Heart left ventricle (tissue), 16 donors: Measurements from ENCODE around the gene IGSF5. TPM values are rescaled to one million over a fixed set of nuclear protein-coding genes. Genes with fewer than 3 reads are reported as not detected.

Experiments used
- ATAC-seq, 4 donors: fragments of 200-7000 bp; cut with Tn5 transposase; one replicate each; pipeline ENCODE4 v1.9.1; 2020 to 2022; ENCODE audit warnings: moderate library complexity in 4 of 4, mild to moderate bottlenecking in 3 of 4, moderate number of reproducible peaks in 1 of 4
- DNase-seq, 5 donors: peaks; one replicate each; pipeline ENCODE4 v3.0.0-alpha.2; 2020
- H3K27ac ChIP-seq, 12 donors: fragments of 200-600 bp; sonication (generic) in 4 of 12; one replicate each; pipeline versions ENCODE4 v1.5.0 to v1.8.0; 2016 to 2022; ENCODE audit warnings: mild to moderate bottlenecking in 2 of 12
- H3K27me3 ChIP-seq, 9 donors: fragments of 200-600 bp; sonication (generic) in 2 of 9; one replicate each; pipeline versions ENCODE4 v1.5.1 to v1.8.0; 2016 to 2022; ENCODE audit warnings: mild to moderate bottlenecking in 3 of 9
- H3K36me3 ChIP-seq, 9 donors: fragments of 200-600 bp; sonication (generic) in 2 of 9; one replicate each; pipeline versions ENCODE4 v1.5.0 to v1.8.0; 2018 to 2022; ENCODE audit warnings: mild to moderate bottlenecking in 2 of 9
- H3K4me1 ChIP-seq, 12 donors: fragments of 200-600 bp; sonication (generic) in 4 of 12; one replicate each; pipeline versions ENCODE4 v1.5.0 to v1.8.0; 2016 to 2022; ENCODE audit warnings: mild to moderate bottlenecking in 3 of 12
- H3K4me3 ChIP-seq, 12 donors: fragments of 200-600 bp; sonication (generic) in 4 of 12; one replicate each; pipeline versions ENCODE4 v1.5.0 to v1.8.0; 2017 to 2022; ENCODE audit warnings: mild to moderate bottlenecking in 9 of 12, moderate library complexity in 4 of 12
- H3K9me3 ChIP-seq, 12 donors: fragments of 200-600 bp; sonication (generic) in 4 of 12; one replicate each; pipeline versions ENCODE4 v1.5.0 to v1.8.0; 2016 to 2022; ENCODE audit warnings: mild to moderate bottlenecking in 1 of 12
- CTCF ChIP-seq, 12 donors: fragments of 200-600 bp; sonication (generic) in 4 of 12; IDR thresholded peaks; one replicate each; pipeline versions ENCODE4 v1.5.0 to v1.8.0; 2018 to 2022; ENCODE audit warnings: antibody characterized with exemption in 12 of 12, mild to moderate bottlenecking in 5 of 12
- POLR2A ChIP-seq, 2 donors: fragments of 450-650 bp; IDR thresholded peaks; one replicate each; pipeline ENCODE4 v1.6.1; 2017; ENCODE audit warnings: antibody characterized with exemption in 2 of 2, mild to moderate bottlenecking in 2 of 2, moderate library complexity in 2 of 2
- WGBS, 4 donors: extraction: QIAGEN DNeasy Blood & Tissue Kit in 2 of 4; methylation state at CpG; one replicate each; pipeline versions ENCODE4 v1.1.5 to v1.1.7; 2013 to 2018; 5-methylcytosine and 5-hydroxymethylcytosine counted together
- intact Hi-C, 10 donors: fragments of 100-400 bp; cut with DNase I; formaldehyde crosslinking; loops; one replicate each; pipeline versions ENCODE4 v1.11.1 to v1.14.2; 2022
- polyA plus RNA-seq, 2 donors: library from polyadenylated mRNA; stranded (reverse); fragments of 200-250 nt; gene quantifications; one replicate each; pipeline ENCODE4 v1.2.3, GENCODE V29; 2013
- total RNA-seq, 9 donors: library from RNA; depleted of rRNA in 2 of 9; stranded (reverse); fragments of >200 nt in 2 of 9; fragmentation: NEBNext Ultra II Directional in 3 of 9; extraction: Animal tissue kit (Norgen Biotek cat#: 25700) in 3 of 9; gene quantifications; one replicate each; pipeline versions ENCODE4 v1.1.0 to v1.2.4, GENCODE V29; 2016 to 2023
- donor health status: ischemic (EF 13 %, LVEDD 7.1; RV severe dilation, severe dysfunction).
- donor health status: healthy with polysubstance abuse.
- donor health status: DM: no; HTN: yes; CAD: no.
- donor health status: DM: no; HTN: no; CAD: no.
- donor health status: ischemic (EF 25% LVEDD 6.9; RV normal size, moderate dysfunction).
- donor health status: ischemic (EF 25% LVEDD 5.7; RV mildly dilated, moderate dysfunction).
- donor health status: healthy.
- donor health status: DM: yes; HTN: yes; CAD: no.
- donor health status: ischemic (EF 35%, LVEDD 5.7; RV mildly dilated, moderate dysfunction).
- donor health status: nonischemic (EF 11% LVEDD 7.7; RV severe dilation, severe dysfunction).
- donor health status: DM: yes; HTN: yes; CAD: no.
- donor health status: PGD.
- donor health status: ischemic (EF 29% LVEDD 5.4; RV normal size, mild dysfunction).
- donor health status: nonischemic (EF 23%, LVEDD 6.1; RV moderate dilation, normal function).

Gene IGSF5
- total and polyA plus RNA-seq, 11 donors: 0.98 to 6.4 (median 4.2) TPM

- H3K36me3 ChIP-seq: no peaks in the 10 kb centered on the region
- no peak overlapping the region for H3K4me3 ChIP-seq
- DNase-seq (no peak), ATAC-seq (no peak)
- TF ChIP-seq CTCF (IDR thresholded peaks at IDR 0.05): no peak
- TF ChIP-seq POLR2A (IDR thresholded peaks at IDR 0.05): no peak
- H3K4me1 ChIP-seq: no peaks in the 10 kb centered on the region
- intact Hi-C loops: no loop called here
- no peaks in the 10 kb centered on the region for H3K27me3 ChIP-seq
- H3K9me3 ChIP-seq: peaks cover 0 to 7% (median 0%) of the 10 kb centered on the region in 12 donors
- WGBS, 4 donors: 33 to 87% (median 84%) methylated on average over 1 of the region's 1 CpG
- H3K27ac ChIP-seq: no peak overlapping the region
These were observed 80.3 kb downstream of the IGSF5 start for GRCh38 chr21:39825250-39825649.

GRCh38 chr21:39834543-39834942 lies 89.6 kb downstream of the IGSF5 start:
- 49 to 74% (median 64%) methylated on average over 4 of the region's 4 CpGs for WGBS, 4 donors
- no peaks in the 10 kb centered on the region for H3K36me3 ChIP-seq
- no peak for DNase-seq

GRCh38 chr21:39837861-39838359 lies 92.9 kb downstream of the IGSF5 start:
- DNase-seq: no peak
- TF ChIP-seq CTCF (IDR thresholded peaks at IDR 0.05): no peak
- TF ChIP-seq POLR2A (IDR thresholded peaks at IDR 0.05): no peak
- 55 to 60% (median 60%) methylated on average over 4 of the region's 4 CpGs for WGBS, 4 donors

More at GRCh38 chr21:39834543-39834942, 89.6 kb downstream of the IGSF5 start:
- ATAC-seq: no peak
- Histone ChIP-seq H3K27ac (no peak overlapping the region), H3K27me3 (no peaks in the 10 kb centered on the region), H3K4me3 (no peak overlapping the region), H3K4me1 (no peaks in the 10 kb centered on the region), H3K9me3 (no peaks in the 10 kb centered on the region)
- intact Hi-C loops: no loop called here
- TF ChIP-seq POLR2A (IDR thresholded peaks at IDR 0.05) (no peak), CTCF (IDR thresholded peaks at IDR 0.05) (no peak)

GRCh38 chr21:39840373-39841097 lies 95.6 kb downstream of the IGSF5 start:
- no peaks in the 10 kb centered on the region for H3K36me3 ChIP-seq
- ATAC-seq (peak in 2 of 4 donors; percentile 33 to 51), DNase-seq (peak in 2 of 5 donors; percentile 44 to 46)
- H3K27me3 ChIP-seq: no peaks in the 10 kb centered on the region
- H3K4me3 ChIP-seq: no peak overlapping the region
- TF ChIP-seq POLR2A (IDR thresholded peaks at IDR 0.05): no peak
- TF ChIP-seq CTCF (IDR thresholded peaks at IDR 0.05): no peak
- H3K27ac ChIP-seq: no peak overlapping the region
- H3K4me1 ChIP-seq: no peaks in the 10 kb centered on the region
- intact Hi-C loops: no loop called here
- no peaks in the 10 kb centered on the region for H3K9me3 ChIP-seq
- WGBS, 4 donors: 67 to 68% (median 68%) methylated on average over 11 to 22 of the region's 22 CpGs

More at GRCh38 chr21:39837861-39838359, 92.9 kb downstream of the IGSF5 start:
- Histone ChIP-seq H3K4me3 (no peak overlapping the region), H3K9me3 (no peaks in the 10 kb centered on the region), H3K27me3 (no peaks in the 10 kb centered on the region), H3K4me1 (no peaks in the 10 kb centered on the region), H3K27ac (no peak overlapping the region), H3K36me3 (no peaks in the 10 kb centered on the region)
- no peak for ATAC-seq
- intact Hi-C loops: no loop called here
